ENCODE results near the gene GPC6.

Gene GPC6

DNA sequence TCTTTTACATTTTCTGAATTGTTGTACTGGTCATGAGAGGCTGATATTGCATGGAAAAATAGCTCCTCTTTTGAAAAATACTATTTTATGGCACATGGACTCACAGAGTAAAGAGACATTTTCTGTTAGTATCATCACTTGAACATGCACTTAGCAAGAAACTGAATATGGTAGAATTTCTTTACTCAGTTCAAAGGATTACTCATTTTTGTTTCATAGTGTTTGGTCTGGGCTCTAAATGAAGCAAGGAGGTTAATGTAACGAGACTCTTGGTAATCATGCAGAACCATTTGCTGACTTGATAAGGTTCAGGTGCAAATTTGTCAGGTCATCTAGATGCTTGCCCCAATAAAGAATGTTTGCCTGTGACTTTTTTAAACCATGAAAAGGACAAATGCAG lies 63.2 kb downstream of the GPC6 start:
- H3K36me3 ChIP-seq (ENCODE audit: insufficient read depth, low read length) = no peaks in the 10 kb centered on the region
- TF ChIP-seq EZH2 (IDR thresholded peaks at IDR 0.05; ENCODE audit: borderline replicate concordance, low read length) (no peak), CTCF (IDR thresholded peaks at IDR 0.05; ENCODE audit: low read length) (no peak)
- H3K9ac ChIP-seq (ENCODE audit: low read length) = no peak overlapping the region
- no peaks in the 10 kb centered on the region for H3K79me2 ChIP-seq (ENCODE audit: insufficient read depth, low read length)
- H3K9me3 ChIP-seq (ENCODE audit: low read length) = no peaks in the 10 kb centered on the region
- H3F3A ChIP-seq (ENCODE audit: insufficient read depth, low read length) = no peaks in the 10 kb centered on the region
- H3K27ac ChIP-seq (ENCODE audit: low read depth, low read length, poor library complexity, severe bottlenecking) = no peak overlapping the region
- H3K4me2 ChIP-seq (ENCODE audit: low read length) = no peak overlapping the region
- no peak overlapping the region for H3K4me3 ChIP-seq (ENCODE audit: low read depth, low read length, poor library complexity, severe bottlenecking)
- no peaks in the 10 kb centered on the region for H3K27me3 ChIP-seq (ENCODE audit: insufficient read depth, low read length)
- no peaks in the 10 kb centered on the region for H3K4me1 ChIP-seq (ENCODE audit: insufficient read depth, low read length, severe bottlenecking)
- H3K9me2 ChIP-seq (ENCODE audit: low read depth, low read length) = no peaks in the 10 kb centered on the region
- no peaks in the 10 kb centered on the region for H4K20me1 ChIP-seq (ENCODE audit: insufficient read depth, low read length)
- no peak overlapping the region for H2AFZ ChIP-seq (ENCODE audit: low read length)

DNA sequence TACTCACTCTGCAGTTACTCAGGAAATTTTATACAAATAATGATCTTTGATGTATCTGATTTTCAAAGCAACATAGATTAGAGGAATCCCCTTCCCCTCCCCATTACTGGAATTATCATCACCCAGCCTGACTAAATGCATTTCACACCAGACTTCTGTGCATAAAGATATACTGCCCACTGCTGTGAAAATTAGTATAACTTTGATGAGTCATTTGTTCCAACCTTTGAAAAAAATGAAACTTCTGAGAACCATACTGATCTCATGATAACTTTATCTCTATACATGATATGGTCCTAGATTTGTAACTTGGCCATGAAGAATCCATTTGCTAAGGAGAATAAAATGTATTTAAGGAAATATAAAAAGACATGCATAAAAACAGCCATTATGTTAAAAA lies 63.9 kb downstream of the GPC6 start:
- Histone ChIP-seq H2AFZ (ENCODE audit: low read length) (no peak overlapping the region), H3K4me3 (ENCODE audit: low read depth, low read length, poor library complexity, severe bottlenecking) (no peak overlapping the region), H3K27ac (ENCODE audit: low read depth, low read length, poor library complexity, severe bottlenecking) (no peak overlapping the region)

GRCh38 chr13:93292366-93292765 lies 65.8 kb downstream of the GPC6 start:
- H3K27me3 ChIP-seq (ENCODE audit: insufficient read depth, low read length) = no peaks in the 10 kb centered on the region
- no peak overlapping the region for H2AFZ ChIP-seq (ENCODE audit: low read length)
- no peaks in the 10 kb centered on the region for H3K9me3 ChIP-seq (ENCODE audit: low read length)
- H3F3A ChIP-seq (ENCODE audit: insufficient read depth, low read length) = no peaks in the 10 kb centered on the region
- TF ChIP-seq EZH2 (IDR thresholded peaks at IDR 0.05; ENCODE audit: borderline replicate concordance, low read length) = no peak
- TF ChIP-seq CTCF (IDR thresholded peaks at IDR 0.05; ENCODE audit: low read length) = no peak
- H3K79me2 ChIP-seq (ENCODE audit: insufficient read depth, low read length) = no peaks in the 10 kb centered on the region
- no peak overlapping the region for H3K4me2 ChIP-seq (ENCODE audit: low read length)
- no peaks in the 10 kb centered on the region for H3K36me3 ChIP-seq (ENCODE audit: insufficient read depth, low read length)
- no peaks in the 10 kb centered on the region for H4K20me1 ChIP-seq (ENCODE audit: insufficient read depth, low read length)
- no peak overlapping the region for H3K9ac ChIP-seq (ENCODE audit: low read length)
- no peaks in the 10 kb centered on the region for H3K9me2 ChIP-seq (ENCODE audit: low read depth, low read length)
- H3K4me1 ChIP-seq (ENCODE audit: insufficient read depth, low read length, severe bottlenecking) = no peaks in the 10 kb centered on the region
- H3K4me3 ChIP-seq (ENCODE audit: low read depth, low read length, poor library complexity, severe bottlenecking) = no peak overlapping the region
- H3K27ac ChIP-seq (ENCODE audit: low read depth, low read length, poor library complexity, severe bottlenecking) = no peak overlapping the region

More for the DNA sequence above, 63.9 kb downstream of the GPC6 start:
- Histone ChIP-seq H3F3A (ENCODE audit: insufficient read depth, low read length) (no peaks in the 10 kb centered on the region), H3K36me3 (ENCODE audit: insufficient read depth, low read length) (no peaks in the 10 kb centered on the region), H3K4me2 (ENCODE audit: low read length) (no peak overlapping the region), H3K4me1 (ENCODE audit: insufficient read depth, low read length, severe bottlenecking) (no peaks in the 10 kb centered on the region), H3K9me2 (ENCODE audit: low read depth, low read length) (no peaks in the 10 kb centered on the region), H3K9me3 (ENCODE audit: low read length) (no peaks in the 10 kb centered on the region), H3K79me2 (ENCODE audit: insufficient read depth, low read length) (no peaks in the 10 kb centered on the region), H3K27me3 (ENCODE audit: insufficient read depth, low read length) (no peaks in the 10 kb centered on the region), H4K20me1 (ENCODE audit: insufficient read depth, low read length) (no peaks in the 10 kb centered on the region), H3K9ac (ENCODE audit: low read length) (no peak overlapping the region)
- TF ChIP-seq CTCF (IDR thresholded peaks at IDR 0.05; ENCODE audit: low read length) (no peak), EZH2 (IDR thresholded peaks at IDR 0.05; ENCODE audit: borderline replicate concordance, low read length) (no peak)

Data from OCI-LY1 (cell line).